HG02938 (cell line): Measurements from ENCODE around the gene ARFGAP1.

ENCODE experiments used
- ATAC-seq: cut with Tn5 transposase; IDR thresholded peaks from one replicate; pipeline ENCODE4 v1.9.1; 2021; ENCODE audit warnings: mild to moderate bottlenecking, moderate library complexity; ENCODE audit not compliant: unreplicated experiment

Gene ARFGAP1

GRCh38 chr20:63258781-63259180, 13.8 kb upstream of the ARFGAP1 start:
- no peak for ATAC-seq

GRCh38 chr20:63259734-63260460, 12.7 kb upstream of the ARFGAP1 start:
- no peak for ATAC-seq

- ATAC-seq, result no peak
Measured at GRCh38 chr20:63260521-63260920, 12.1 kb upstream of the ARFGAP1 start.

- no peak for ATAC-seq
Measured at GRCh38 chr20:63261060-63261794, 11.4 kb upstream of the ARFGAP1 start.

GRCh38 chr20:63261795-63262528, 10.7 kb upstream of the ARFGAP1 start:
- ATAC-seq, result no peak

- no peak for ATAC-seq
Measured at GRCh38 chr20:63262836-63263235, 9.8 kb upstream of the ARFGAP1 start.

GRCh38 chr20:63264000-63264399, 8.6 kb upstream of the ARFGAP1 start:
- no peak for ATAC-seq

GRCh38 chr20:63264519-63264918, 8.1 kb upstream of the ARFGAP1 start:
- no peak for ATAC-seq

- no peak for ATAC-seq
Measured at GRCh38 chr20:63265891-63266515, 6.6 kb upstream of the ARFGAP1 start.

- ATAC-seq, result no peak
Measured at GRCh38 chr20:63267691-63268090, 4.9 kb upstream of the ARFGAP1 start.

- no peak for ATAC-seq
Measured at GRCh38 chr20:63268256-63268655, 4.4 kb upstream of the ARFGAP1 start.

- ATAC-seq, result no peak
Measured at GRCh38 chr20:63268671-63269439, 3.8 kb upstream of the ARFGAP1 start.

GRCh38 chr20:63269724-63270123, 2.9 kb upstream of the ARFGAP1 start:
- no peak for ATAC-seq

- ATAC-seq, result no peak
Measured at GRCh38 chr20:63270606-63271325, 1.8 kb upstream of the ARFGAP1 start.

GRCh38 chr20:63273059-63273579, 506 bp downstream of the ARFGAP1 start:
- no peak for ATAC-seq

GRCh38 chr20:63273635-63274380, 1.2 kb downstream of the ARFGAP1 start:
- no peak for ATAC-seq

- ATAC-seq, result no peak
Measured at GRCh38 chr20:63274381-63275228, 2.0 kb downstream of the ARFGAP1 start.

GRCh38 chr20:63275825-63276224, 3.2 kb downstream of the ARFGAP1 start:
- ATAC-seq, result no peak
